DND-41 (cell line): ENCODE data around the gene TMEM51.

Experiments used
- ATAC-seq: fragments of 200-7000 bp; cut with Tn5 transposase; 3 replicates; pipeline ENCODE4 v1.9.1; 2021; ENCODE audit warnings: low read depth; ENCODE audit not compliant: insufficient read depth
- DNase-seq: peaks from one replicate; pipeline ENCODE4 v3.0.0-alpha.2; 2020
- H2AFZ ChIP-seq: 2 replicates; pipeline ENCODE4 v1.6.0; 2012; ENCODE audit warnings: low read depth, low read length
- H3K27ac ChIP-seq: 2 replicates; pipeline ENCODE4 v1.5.1; 2012; ENCODE audit warnings: low read length, inconsistent platforms
- H3K27me3 ChIP-seq: fragments of 200-600 bp; sonication (generic); 2 replicates; pipeline ENCODE4 v1.6.0; 2012; ENCODE audit warnings: low read length, mild to moderate bottlenecking, inconsistent platforms; ENCODE audit not compliant: insufficient read depth, poor library complexity
- H3K36me3 ChIP-seq: 2 replicates; pipeline ENCODE4 v1.5.1; 2012; ENCODE audit warnings: low read length, inconsistent platforms; ENCODE audit not compliant: insufficient read depth
- H3K4me1 ChIP-seq: 2 replicates; pipeline ENCODE4 v1.5.1; 2012; ENCODE audit warnings: mild to moderate bottlenecking, low read length; ENCODE audit not compliant: insufficient read depth
- H3K4me2 ChIP-seq: 2 replicates; pipeline ENCODE4 v1.6.0; 2012; ENCODE audit warnings: mild to moderate bottlenecking, moderate library complexity, low read length, inconsistent platforms; ENCODE audit not compliant: insufficient read depth
- H3K4me3 ChIP-seq, 2 experiments: fragments of 200-600 bp in 1 of 2; shearing (Covaris generic) in 1 of 2; 2 replicates each; pipeline ENCODE4 v1.5.1; 2012 to 2016; ENCODE audit warnings: inconsistent platforms in 2 of 2, low read length in 2 of 2, mild to moderate bottlenecking in 2 of 2, low read depth in 1 of 2, moderate library complexity in 1 of 2
- H3K79me2 ChIP-seq: 2 replicates; pipeline ENCODE4 v1.6.0; 2012; ENCODE audit warnings: low read length, inconsistent platforms; ENCODE audit not compliant: insufficient read depth
- H3K9ac ChIP-seq: 2 replicates; pipeline ENCODE4 v1.6.0; 2012; ENCODE audit warnings: low read depth, mild to moderate bottlenecking, inconsistent platforms, low read length, moderate library complexity
- H3K9me3 ChIP-seq: 2 replicates; pipeline ENCODE4 v1.5.1; 2012; ENCODE audit warnings: low read length, moderate library complexity, mild to moderate bottlenecking, inconsistent platforms; ENCODE audit not compliant: insufficient read depth, severe bottlenecking
- H4K20me1 ChIP-seq: 2 replicates; pipeline ENCODE4 v1.6.0; 2012; ENCODE audit warnings: low read length; ENCODE audit not compliant: insufficient read depth
- CTCF ChIP-seq: IDR thresholded peaks from 2 replicates; pipeline ENCODE4 v1.5.1; 2012; ENCODE audit warnings: borderline replicate concordance, low read length, moderate library complexity, mild to moderate bottlenecking; ENCODE audit not compliant: poor library complexity, severe bottlenecking; ENCODE audit errors: extremely low read depth
- EZH2 ChIP-seq: IDR thresholded peaks from 3 replicates; pipeline ENCODE4 v1.6.1; 2012; ENCODE audit warnings: borderline replicate concordance, low read depth, mild to moderate bottlenecking, moderate library complexity, low read length, inconsistent platforms; ENCODE audit not compliant: severe bottlenecking

Gene TMEM51

GRCh38 chr1:15156807-15157380 lies 3.3 kb downstream of the TMEM51 start:
- H2AFZ ChIP-seq: peak overlapping the region; percentile 71
- H3K79me2 ChIP-seq: no peaks in the 10 kb centered on the region
- no peaks in the 10 kb centered on the region for H3K36me3 ChIP-seq
- no peak overlapping the region for H3K4me3 ChIP-seq
- H3K4me1 ChIP-seq: peaks cover 19% of the 10 kb centered on the region
- H3K9ac ChIP-seq: no peak overlapping the region; the same call in 1 of the 2 replicates
- TF ChIP-seq EZH2: no peak
- TF ChIP-seq CTCF: no peak
- peak overlapping the region; percentile 53 for H3K4me2 ChIP-seq
- H3K9me3 ChIP-seq: no peaks in the 10 kb centered on the region
- DNase-seq: no peak
- H3K27me3 ChIP-seq: peaks cover 18% of the 10 kb centered on the region
- no peak; the same call in 2 of the 3 replicates for ATAC-seq
- peak overlapping the region; percentile 45; the same call in 1 of the 2 replicates for H3K27ac ChIP-seq
- H4K20me1 ChIP-seq: no peaks in the 10 kb centered on the region

DNA sequence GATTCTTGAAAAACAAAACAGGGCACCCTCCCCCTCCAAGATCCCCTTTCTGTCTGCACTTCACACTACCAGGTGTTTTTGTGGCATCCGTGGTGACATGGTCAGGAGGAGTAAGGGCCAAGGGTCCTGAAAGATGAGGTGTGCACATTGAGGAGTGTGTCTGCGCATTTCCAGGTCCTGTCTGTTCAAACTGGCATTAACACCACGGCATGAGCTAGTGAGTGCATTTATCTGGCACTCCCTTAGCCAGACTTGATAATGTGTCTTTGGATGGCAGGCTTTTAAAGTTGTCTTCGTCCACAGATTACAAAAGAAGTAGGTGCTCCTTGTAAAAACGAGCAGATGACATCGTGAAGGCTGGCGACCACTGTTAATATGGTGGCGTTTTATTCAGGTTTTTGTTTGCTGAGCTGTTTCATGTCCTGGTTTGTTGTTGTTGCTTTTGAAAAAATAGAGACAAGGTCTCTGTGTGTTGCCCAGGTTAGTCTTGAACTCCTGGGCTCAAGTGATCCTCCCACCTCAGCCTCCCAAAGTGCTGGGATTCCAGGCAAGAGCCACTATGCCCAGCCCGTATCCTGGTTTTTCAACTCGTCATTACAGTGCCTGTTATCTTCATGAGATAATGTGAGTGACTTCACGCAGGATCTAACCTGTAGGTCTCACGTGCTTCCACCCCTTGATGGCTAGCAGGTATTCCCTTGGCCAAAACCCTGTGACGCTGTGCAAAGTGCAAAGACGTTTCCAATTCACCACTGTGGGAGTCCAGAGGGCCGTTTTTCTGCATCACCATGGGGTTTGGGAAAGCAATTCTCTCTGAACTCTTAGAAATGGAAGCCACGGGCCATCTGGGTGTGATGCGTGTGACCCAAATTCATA lies 4.2 kb downstream of the TMEM51 start:
- Histone ChIP-seq H3K27ac (no peak overlapping the region), H2AFZ (no peak overlapping the region; the same call in 1 of the 2 replicates), H3K27me3 (peaks cover 9% of the 10 kb centered on the region), H3K4me1 (peaks cover 19% of the 10 kb centered on the region), H3K4me2 (no peak overlapping the region), H3K9ac (no peak overlapping the region), H3K79me2 (no peaks in the 10 kb centered on the region), H3K4me3 (no peak overlapping the region), H4K20me1 (no peaks in the 10 kb centered on the region), H3K9me3 (no peaks in the 10 kb centered on the region), H3K36me3 (no peaks in the 10 kb centered on the region)
- DNase-seq (no peak), ATAC-seq (no peak)
- no peak for TF ChIP-seq EZH2
- TF ChIP-seq CTCF: no peak

DNA sequence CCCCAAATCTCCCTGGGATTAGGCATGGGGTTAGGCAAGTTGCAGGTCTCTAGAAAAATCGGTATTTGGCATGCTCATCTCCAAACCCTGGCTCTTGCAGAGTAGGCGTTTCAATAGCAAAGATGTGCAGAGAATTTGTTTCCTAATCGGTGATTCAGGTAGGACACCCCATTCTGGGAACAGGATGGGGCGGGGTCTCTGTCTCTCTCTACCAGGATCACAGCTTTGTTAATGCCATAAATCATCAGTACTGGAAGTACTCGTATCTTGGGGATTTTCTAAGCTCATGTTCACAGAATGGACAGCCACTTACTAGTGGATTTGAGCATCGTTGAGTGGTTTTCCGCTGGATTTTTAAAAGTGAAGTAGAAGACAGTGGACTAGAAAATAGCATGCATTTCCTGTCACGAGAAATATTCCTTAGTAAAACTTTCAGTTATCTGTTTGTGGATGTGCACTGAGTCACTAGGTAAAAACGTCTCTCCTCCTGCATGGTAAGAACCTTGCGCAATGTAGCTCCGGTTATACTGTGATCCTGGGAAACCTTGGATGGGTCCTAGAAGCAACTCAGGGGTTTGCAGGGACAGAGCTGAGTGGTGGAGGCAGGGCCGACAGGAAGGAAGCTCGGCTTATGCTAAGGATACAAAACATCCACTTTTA lies 5.1 kb downstream of the TMEM51 start:
- H3K36me3 ChIP-seq: no peaks in the 10 kb centered on the region
- no peaks in the 10 kb centered on the region for H4K20me1 ChIP-seq
- peaks cover under 1% of the 10 kb centered on the region for H3K27me3 ChIP-seq
- no peak overlapping the region for H3K9ac ChIP-seq
- DNase-seq (no peak), ATAC-seq (no peak)
- no peaks in the 10 kb centered on the region for H3K9me3 ChIP-seq
- no peak for TF ChIP-seq EZH2
- TF ChIP-seq CTCF: no peak
- H2AFZ ChIP-seq: no peak overlapping the region
- H3K4me2 ChIP-seq: no peak overlapping the region
- H3K27ac ChIP-seq: no peak overlapping the region
- no peaks in the 10 kb centered on the region for H3K79me2 ChIP-seq
- H3K4me1 ChIP-seq: peaks cover 19% of the 10 kb centered on the region
- no peak overlapping the region for H3K4me3 ChIP-seq
